ENCODE results near the gene ALG14. TPM values are rescaled to one million over a fixed set of nuclear protein-coding genes. Genes with fewer than 3 reads are reported as not detected.

Gene ALG14
- total and polyA plus RNA-seq, 10 of the 15 experiments (the other 5 are each of a cell fraction or from before 2014, with no cell fraction given) = 2.6 to 19.2 (median 7.5) TPM

DNA sequence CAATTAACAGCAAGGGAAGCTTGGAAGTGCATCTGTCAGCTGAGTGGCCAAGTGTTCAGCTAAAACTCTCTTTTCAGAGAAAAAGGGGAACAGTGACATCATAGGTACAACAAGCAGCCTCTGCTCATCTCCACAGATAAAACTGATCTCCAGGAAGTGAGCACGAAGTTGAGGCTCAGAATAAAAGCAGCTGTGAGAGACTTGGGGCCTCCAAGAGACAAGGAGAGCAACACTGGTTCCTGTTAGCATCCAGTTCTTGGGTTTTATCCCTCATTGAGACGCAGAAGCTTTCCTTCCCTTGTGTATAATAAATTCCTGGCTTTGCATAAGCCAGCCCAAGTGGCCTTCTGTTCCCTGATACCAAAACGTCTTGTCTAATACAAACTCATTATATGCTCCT lies 125.9 kb downstream of the ALG14 start:
- no peaks in the 10 kb centered on the region for H3K9me3 ChIP-seq (replicated peaks; ENCODE audit: control insufficient read depth, insufficient read depth, low read length)
- H2AFZ ChIP-seq (ENCODE audit: control insufficient read depth, low read depth, low read length) = no peak overlapping the region
- FAIRE-seq = no peak
- ChIA-PET SMC1A (ENCODE audit: uncharacterized antibody, unreplicated experiment) (interaction anchor here (1.2 kb wide), 1 partner anchor 93 kb away, joined by 4 read pairs; no protein-coding TSS in a partner anchor), POLR2A (no interaction called here), CTCF (interaction anchor here (0.5 kb wide), 1 partner anchor 126 kb away, joined by 3 read pairs; no protein-coding TSS in a partner anchor), RAD21 (ENCODE audit: unreplicated experiment) (no interaction called here)
- in situ Hi-C loops (cut with MboI) = no loop called here
- DNase-seq (ENCODE audit: low read depth, low spot score) = no peak
- H3K4me1 ChIP-seq (ENCODE audit: control insufficient read depth, insufficient read depth, low read length) = no peaks in the 10 kb centered on the region
- BruUV-seq (replicated peaks) = no TSS peak
- WGBS (ENCODE audit: insufficient coverage, insufficient replicate concordance, low lambda C conversion rate, missing lambda C conversion rate) = 22% methylated on average over 3 of the region's 3 CpGs
- TF ChIP-seq, protein P1, sequence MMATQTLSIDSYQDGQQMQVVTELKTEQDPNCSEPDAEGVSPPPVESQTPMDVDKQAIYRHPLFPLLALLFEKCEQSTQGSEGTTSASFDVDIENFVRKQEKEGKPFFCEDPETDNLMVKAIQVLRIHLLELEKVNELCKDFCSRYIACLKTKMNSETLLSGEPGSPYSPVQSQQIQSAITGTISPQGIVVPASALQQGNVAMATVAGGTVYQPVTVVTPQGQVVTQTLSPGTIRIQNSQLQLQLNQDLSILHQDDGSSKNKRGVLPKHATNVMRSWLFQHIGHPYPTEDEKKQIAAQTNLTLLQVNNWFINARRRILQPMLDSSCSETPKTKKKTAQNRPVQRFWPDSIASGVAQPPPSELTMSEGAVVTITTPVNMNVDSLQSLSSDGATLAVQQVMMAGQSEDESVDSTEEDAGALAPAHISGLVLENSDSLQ (IDR thresholded peaks at IDR 0.05) = no peak
- TF ChIP-seq LARP7 (IDR thresholded peaks at IDR 0.05) (no peak), POU2F2 (IDR thresholded peaks at IDR 0.05; ENCODE audit: borderline replicate concordance, low read depth, low read length) (no peak), SMAD5 (IDR thresholded peaks at IDR 0.05; ENCODE audit: low read depth) (no peak), SUZ12 (IDR thresholded peaks at IDR 0.05; ENCODE audit: unreplicated experiment) (no peak), SMARCA5 (IDR thresholded peaks at IDR 0.05) (no peak)
- TF ChIP-seq, protein P2, sequence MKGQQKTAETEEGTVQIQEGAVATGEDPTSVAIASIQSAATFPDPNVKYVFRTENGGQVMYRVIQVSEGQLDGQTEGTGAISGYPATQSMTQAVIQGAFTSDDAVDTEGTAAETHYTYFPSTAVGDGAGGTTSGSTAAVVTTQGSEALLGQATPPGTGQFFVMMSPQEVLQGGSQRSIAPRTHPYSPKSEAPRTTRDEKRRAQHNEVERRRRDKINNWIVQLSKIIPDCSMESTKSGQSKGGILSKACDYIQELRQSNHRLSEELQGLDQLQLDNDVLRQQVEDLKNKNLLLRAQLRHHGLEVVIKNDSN (IDR thresholded peaks at IDR 0.05; ENCODE audit: borderline replicate concordance, extremely low read length, insufficient read depth, low read depth, low read length) = no peak
- intact Hi-C loops (cut with micrococcal nuclease; ENCODE audit: unreplicated experiment) = no loop called here
- H3K9ac ChIP-seq (ENCODE audit: control insufficient read depth, insufficient read depth, low read length) = no peak overlapping the region
- no peaks in the 10 kb centered on the region; a peak in 1 of 4 replicates for H3K27me3 ChIP-seq (replicated peaks in 1 of 2; ENCODE audit: control insufficient read depth in 2 of 2, insufficient read depth in 2 of 2, low read length in 1 of 2)
- H3K4me3 ChIP-seq = no peak overlapping the region
- H3K27ac ChIP-seq (ENCODE audit: control insufficient read depth, insufficient read depth) = no peak overlapping the region
- H3K4me2 ChIP-seq (ENCODE audit: control insufficient read depth, insufficient read depth) = no peak overlapping the region
- H3K79me2 ChIP-seq (ENCODE audit: control insufficient read depth, insufficient read depth, low read length) = no peaks in the 10 kb centered on the region
- H4K20me1 ChIP-seq (ENCODE audit: control insufficient read depth, insufficient read depth) = no peaks in the 10 kb centered on the region
- ATAC-seq = no peak
- no peaks in the 10 kb centered on the region for H3K36me3 ChIP-seq (ENCODE audit: control insufficient read depth in 2 of 2, insufficient read depth in 2 of 2, low read length in 1 of 2)
